Central memory CD8-positive, alpha-beta T cell (primary cell): ENCODE data around the gene TSPEAR.

Source experiments
- ATAC-seq: fragments of 150-1000 bp; cut with Tn5 transposase; replicated peaks from 2 replicates; pipeline ENCODE4 v1.10.0; 2022; ENCODE audit warnings: mild to moderate bottlenecking, moderate FRiP score, moderate number of reproducible peaks; ENCODE audit not compliant: poor library complexity, severe bottlenecking; ENCODE audit errors: extremely low read depth
- DNase-seq, 2 donors: peaks; one replicate each; pipeline ENCODE4 v3.0.0; 2021; ENCODE audit warnings: low spot score in 2 of 2
- H3K27ac Mint-ChIP-seq: one replicate; pipeline ENCODE4 v1.8.0; 2022; ENCODE audit warnings: low read depth, mild to moderate bottlenecking, moderate library complexity, mixed read lengths
- H3K27me3 Mint-ChIP-seq: one replicate; pipeline ENCODE4 v1.8.0; 2022; ENCODE audit warnings: mixed read lengths
- H3K36me3 Mint-ChIP-seq: one replicate; pipeline ENCODE4 v1.8.0; 2022; ENCODE audit warnings: mild to moderate bottlenecking, moderate library complexity, mixed read lengths; ENCODE audit not compliant: insufficient read depth
- H3K4me1 Mint-ChIP-seq: one replicate; pipeline ENCODE4 v1.8.0; 2022; ENCODE audit warnings: mixed read lengths
- H3K4me3 Mint-ChIP-seq: one replicate; pipeline ENCODE4 v1.8.0; 2022; ENCODE audit warnings: mild to moderate bottlenecking, moderate library complexity, mixed read lengths
- H3K9me3 Mint-ChIP-seq: one replicate; pipeline ENCODE4 v1.8.0; 2022; ENCODE audit warnings: mixed read lengths

The TSPEAR gene

GRCh38 chr21:44711327-44712202, at the start of gene TSPEAR:
Gene TSPEAR, minus strand, starts transcription at chr21:44711572. Its CDS starts 58 bp downstream, at chr21:44711514.
- ATAC-seq (no peak), DNase-seq (no peak)
- H3K36me3 Mint-ChIP-seq, result peaks cover 3% of the 10 kb centered on the region
- no peaks in the 10 kb centered on the region for H3K9me3 Mint-ChIP-seq
- H3K27ac Mint-ChIP-seq, result no peak within 1 kb of the TSS
- H3K4me1 Mint-ChIP-seq, result peaks cover 23% of the 10 kb centered on the region
- peaks cover 100% of the 10 kb centered on the region for H3K27me3 Mint-ChIP-seq
- H3K4me3 Mint-ChIP-seq, result peak within 1 kb of the TSS; percentile 52

GRCh38 chr21:44760376-44760775, 49.0 kb upstream of the TSPEAR start:
- Mint-ChIP-seq H3K27me3 (no peaks in the 10 kb centered on the region), H3K4me3 (no peak overlapping the region), H3K36me3 (peaks cover 1% of the 10 kb centered on the region), H3K4me1 (peaks cover 9% of the 10 kb centered on the region), H3K9me3 (no peaks in the 10 kb centered on the region), H3K27ac (no peak overlapping the region)
- ATAC-seq (no peak), DNase-seq (no peak)

- Mint-ChIP-seq H3K9me3 (no peaks in the 10 kb centered on the region), H3K27ac (no peak overlapping the region), H3K4me3 (no peak overlapping the region), H3K36me3 (peaks cover 1% of the 10 kb centered on the region), H3K4me1 (peaks cover 5% of the 10 kb centered on the region), H3K27me3 (no peaks in the 10 kb centered on the region)
- no peak for DNase-seq
- ATAC-seq, result no peak
Observed at GRCh38 chr21:44759628-44760285, 48.4 kb upstream of the TSPEAR start.

GRCh38 chr21:44758781-44759627, 47.6 kb upstream of the TSPEAR start:
- Mint-ChIP-seq H3K4me1 (peaks cover 5% of the 10 kb centered on the region), H3K9me3 (no peaks in the 10 kb centered on the region), H3K36me3 (peaks cover 1% of the 10 kb centered on the region), H3K4me3 (no peak overlapping the region), H3K27me3 (no peaks in the 10 kb centered on the region), H3K27ac (no peak overlapping the region)
- ATAC-seq (no peak), DNase-seq (no peak)

GRCh38 chr21:44758141-44758561, 46.8 kb upstream of the TSPEAR start:
- ATAC-seq, result no peak
- no peaks in the 10 kb centered on the region for H3K9me3 Mint-ChIP-seq

GRCh38 chr21:44757731-44758130, 46.4 kb upstream of the TSPEAR start:
- Mint-ChIP-seq H3K4me1 (peaks cover 5% of the 10 kb centered on the region), H3K4me3 (no peak overlapping the region), H3K27me3 (no peaks in the 10 kb centered on the region), H3K27ac (no peak overlapping the region), H3K9me3 (no peaks in the 10 kb centered on the region), H3K36me3 (peaks cover 1% of the 10 kb centered on the region)
- no peak for DNase-seq
- no peak for ATAC-seq

More at GRCh38 chr21:44758141-44758561, 46.8 kb upstream of the TSPEAR start:
- Mint-ChIP-seq H3K27me3 (no peaks in the 10 kb centered on the region), H3K27ac (no peak overlapping the region), H3K36me3 (peaks cover 1% of the 10 kb centered on the region), H3K4me3 (no peak overlapping the region), H3K4me1 (peaks cover 5% of the 10 kb centered on the region)
- no peak for DNase-seq

GRCh38 chr21:44756423-44757185, 45.2 kb upstream of the TSPEAR start:
- Mint-ChIP-seq H3K4me1 (peaks cover 4% of the 10 kb centered on the region), H3K36me3 (peaks cover under 1% of the 10 kb centered on the region), H3K27me3 (no peaks in the 10 kb centered on the region), H3K9me3 (no peaks in the 10 kb centered on the region), H3K27ac (peak overlapping the region; percentile 29), H3K4me3 (no peak overlapping the region)
- no peak for DNase-seq
- no peak for ATAC-seq

- Mint-ChIP-seq H3K27ac (no peak overlapping the region), H3K36me3 (peaks cover 2% of the 10 kb centered on the region), H3K4me3 (no peak overlapping the region), H3K4me1 (no peaks in the 10 kb centered on the region), H3K9me3 (no peaks in the 10 kb centered on the region), H3K27me3 (peaks cover 11% of the 10 kb centered on the region)
- ATAC-seq (no peak), DNase-seq (no peak)
Observed at GRCh38 chr21:44755227-44755626, 43.9 kb upstream of the TSPEAR start.

- peaks cover 2% of the 10 kb centered on the region for H3K36me3 Mint-ChIP-seq
- no peak for DNase-seq
Observed at GRCh38 chr21:44753357-44753756, 42.0 kb upstream of the TSPEAR start.

GRCh38 chr21:44752671-44753235, 41.4 kb upstream of the TSPEAR start:
- H3K36me3 Mint-ChIP-seq, result peaks cover 2% of the 10 kb centered on the region
- H3K9me3 Mint-ChIP-seq, result no peaks in the 10 kb centered on the region
- no peak overlapping the region for H3K4me3 Mint-ChIP-seq
- H3K4me1 Mint-ChIP-seq, result no peaks in the 10 kb centered on the region
- ATAC-seq, result no peak
- H3K27me3 Mint-ChIP-seq, result peaks cover 12% of the 10 kb centered on the region
- H3K27ac Mint-ChIP-seq, result no peak overlapping the region
- no peak for DNase-seq

More at GRCh38 chr21:44753357-44753756, 42.0 kb upstream of the TSPEAR start:
- H3K4me3 Mint-ChIP-seq, result no peak overlapping the region
- no peaks in the 10 kb centered on the region for H3K4me1 Mint-ChIP-seq
- no peak for ATAC-seq
- no peak overlapping the region for H3K27ac Mint-ChIP-seq
- H3K27me3 Mint-ChIP-seq, result peaks cover 12% of the 10 kb centered on the region
- no peaks in the 10 kb centered on the region for H3K9me3 Mint-ChIP-seq

GRCh38 chr21:44751799-44752636, 40.6 kb upstream of the TSPEAR start:
- no peak overlapping the region for H3K27ac Mint-ChIP-seq
- H3K9me3 Mint-ChIP-seq, result no peaks in the 10 kb centered on the region
- peaks cover 2% of the 10 kb centered on the region for H3K36me3 Mint-ChIP-seq
- no peaks in the 10 kb centered on the region for H3K4me1 Mint-ChIP-seq
- H3K27me3 Mint-ChIP-seq, result peaks cover 12% of the 10 kb centered on the region
- ATAC-seq, result no peak
- no peak for DNase-seq
- no peak overlapping the region for H3K4me3 Mint-ChIP-seq
